Skeletal muscle tissue (tissue), 4 donors: Measurements from ENCODE around the gene ATXN7L1. TPM values are rescaled to one million over a fixed set of nuclear protein-coding genes. Genes with fewer than 3 reads are reported as not detected.

Experiments used
- H3K27ac ChIP-seq: one replicate; pipeline ENCODE4 v1.7.0; 2013; ENCODE audit warnings: mild to moderate bottlenecking, low read depth, low read length, inconsistent platforms
- H3K27me3 ChIP-seq, 3 donors: one replicate each; pipeline ENCODE4 v1.7.0; 2013; ENCODE audit warnings: low read length in 3 of 3; ENCODE audit not compliant: control insufficient read depth in 3 of 3, insufficient read depth in 3 of 3
- H3K36me3 ChIP-seq, 3 donors: one replicate each; pipeline ENCODE4 v1.7.0; 2013; ENCODE audit warnings: low read length in 3 of 3; ENCODE audit not compliant: control insufficient read depth in 3 of 3, insufficient read depth in 3 of 3
- H3K4me1 ChIP-seq, 3 donors: one replicate each; pipeline ENCODE4 v1.7.0; 2013; ENCODE audit warnings: low read length in 3 of 3, mild to moderate bottlenecking in 3 of 3; ENCODE audit not compliant: control insufficient read depth in 3 of 3, insufficient read depth in 3 of 3
- H3K4me3 ChIP-seq, 3 donors: one replicate each; pipeline ENCODE4 v1.7.0; 2013; ENCODE audit warnings: low read length in 3 of 3
- H3K9ac ChIP-seq, 3 donors: one replicate each; pipeline ENCODE4 v1.7.0; 2013; ENCODE audit warnings: low read length in 3 of 3, mild to moderate bottlenecking in 3 of 3, moderate library complexity in 2 of 3, low read depth in 1 of 3
- H3K9me3 ChIP-seq, 3 donors: one replicate each; pipeline ENCODE4 v1.7.0; 2013; ENCODE audit warnings: low read length in 3 of 3; ENCODE audit not compliant: control insufficient read depth in 3 of 3
- total RNA-seq: library from RNA; depleted of rRNA; stranded (reverse); fragments of >200 nt; gene quantifications from one replicate; pipeline ENCODE4 v1.2.3, GENCODE V29; 2014
- donor health status: Osteomylitis.

ATXN7L1 gene
- total RNA-seq, 1 donor from 2014 or later: 6.3 TPM

DNA sequence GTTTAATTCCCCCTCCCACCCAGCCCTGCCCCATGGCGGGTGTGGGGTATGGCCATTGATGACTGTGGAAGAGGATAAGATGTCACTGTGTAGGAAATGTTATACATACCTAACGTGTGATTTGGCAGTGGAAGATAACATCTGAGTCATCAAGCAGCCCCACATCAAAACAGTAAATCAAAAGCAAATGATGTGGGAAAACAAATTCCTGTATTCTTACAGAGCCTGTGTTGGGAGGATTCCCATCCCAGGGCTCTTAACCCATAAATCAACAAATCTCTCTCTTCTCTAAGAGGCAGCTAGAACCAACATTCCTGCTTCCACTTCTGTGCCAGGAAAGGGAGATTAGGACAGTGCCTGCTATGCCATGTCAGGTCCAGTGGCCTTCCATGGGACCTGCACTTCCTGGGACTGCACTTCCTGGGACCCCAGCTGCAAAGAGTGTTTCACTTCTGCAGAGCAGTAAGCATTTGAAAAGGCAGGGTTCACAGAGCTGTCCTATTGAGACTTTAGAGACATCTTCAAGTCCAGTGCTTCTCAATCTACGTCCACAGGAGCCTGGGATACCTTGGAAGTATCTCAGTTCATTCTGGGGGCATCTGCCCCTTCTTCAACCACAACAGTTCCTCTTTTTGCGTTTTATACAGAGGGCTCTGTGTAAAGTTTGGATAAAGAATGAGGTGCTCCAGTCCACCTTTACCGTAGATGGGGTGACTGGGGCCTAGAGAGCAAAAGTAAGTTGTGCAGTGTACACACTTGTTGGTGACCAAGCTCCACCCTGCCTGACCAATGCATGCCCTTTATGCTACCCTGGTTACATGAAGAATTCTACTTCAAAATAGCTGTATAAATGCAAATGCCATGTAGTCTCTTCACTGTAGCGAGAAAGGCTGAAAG lies 45.7 kb downstream of the ATXN7L1 start:
- Histone ChIP-seq H3K9ac (no peak overlapping the region), H3K27ac (no peak overlapping the region), H3K9me3 (no peaks in the 10 kb centered on the region), H3K36me3 (no peaks in the 10 kb centered on the region), H3K4me1 (peaks cover 14 to 16% (median 15%) of the 10 kb centered on the region in 3 donors), H3K27me3 (no peaks in the 10 kb centered on the region), H3K4me3 (no peak overlapping the region)

DNA sequence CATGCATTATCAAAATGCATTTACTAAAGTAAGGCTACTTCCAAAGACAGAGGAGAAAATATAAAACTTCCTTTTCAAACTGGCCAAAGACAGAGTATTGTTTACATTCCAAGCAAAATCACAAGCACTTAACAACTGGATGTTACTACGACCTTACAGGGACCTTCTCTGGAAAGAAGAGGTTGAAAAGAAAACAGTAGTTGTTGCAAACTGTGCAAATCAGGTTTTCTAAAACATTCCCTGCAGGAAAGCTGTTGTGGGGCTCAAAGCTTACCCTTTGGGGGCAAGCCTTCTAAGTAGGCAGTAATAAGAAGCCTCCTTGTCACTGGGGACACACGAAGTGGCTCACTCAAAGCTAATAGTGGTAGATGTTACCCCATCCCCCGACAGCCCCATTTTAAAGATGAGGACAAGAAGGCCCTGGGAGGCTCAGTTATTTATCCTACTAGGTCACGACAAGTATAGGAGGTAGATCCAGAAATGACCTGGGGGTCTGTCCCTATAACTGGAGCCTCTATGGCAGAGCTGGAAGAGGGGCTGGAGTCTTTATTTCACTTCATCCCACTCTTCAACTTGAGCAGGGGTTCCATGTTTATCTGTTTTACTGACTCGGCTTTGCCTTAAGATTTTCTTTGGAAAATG lies 46.6 kb downstream of the ATXN7L1 start:
- Histone ChIP-seq H3K4me3 (no peak overlapping the region), H3K36me3 (no peaks in the 10 kb centered on the region), H3K9me3 (no peaks in the 10 kb centered on the region), H3K27ac (no peak overlapping the region), H3K4me1 (peaks cover 14 to 16% (median 15%) of the 10 kb centered on the region in 3 donors), H3K27me3 (no peaks in the 10 kb centered on the region), H3K9ac (no peak overlapping the region)

DNA sequence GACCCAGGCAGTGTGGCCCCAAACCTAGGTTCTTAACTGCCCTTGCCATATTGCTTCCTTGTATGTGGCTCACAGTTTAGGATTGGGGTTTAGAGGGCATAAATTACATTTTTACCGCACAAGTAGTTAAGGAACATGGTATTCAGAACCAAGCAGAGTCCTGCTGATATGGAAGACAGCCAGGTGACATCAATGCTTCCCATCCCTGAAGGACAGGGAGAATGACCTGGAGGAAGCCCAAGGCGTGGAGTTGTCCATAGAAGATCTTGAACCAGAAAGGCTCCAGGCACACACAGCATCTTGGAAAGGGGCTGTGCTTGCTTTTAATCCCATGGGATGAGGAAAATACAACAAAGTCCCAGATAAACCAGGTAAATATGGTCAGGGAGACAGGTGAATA lies 48.3 kb downstream of the ATXN7L1 start:
- peaks cover 14 to 16% (median 15%) of the 10 kb centered on the region in 3 donors for H3K4me1 ChIP-seq
- H3K27ac ChIP-seq: no peak overlapping the region
- no peaks in the 10 kb centered on the region for H3K27me3 ChIP-seq
- H3K36me3 ChIP-seq: no peaks in the 10 kb centered on the region
- no peak overlapping the region for H3K4me3 ChIP-seq
- no peaks in the 10 kb centered on the region for H3K9me3 ChIP-seq
- H3K9ac ChIP-seq: no peak overlapping the region

DNA sequence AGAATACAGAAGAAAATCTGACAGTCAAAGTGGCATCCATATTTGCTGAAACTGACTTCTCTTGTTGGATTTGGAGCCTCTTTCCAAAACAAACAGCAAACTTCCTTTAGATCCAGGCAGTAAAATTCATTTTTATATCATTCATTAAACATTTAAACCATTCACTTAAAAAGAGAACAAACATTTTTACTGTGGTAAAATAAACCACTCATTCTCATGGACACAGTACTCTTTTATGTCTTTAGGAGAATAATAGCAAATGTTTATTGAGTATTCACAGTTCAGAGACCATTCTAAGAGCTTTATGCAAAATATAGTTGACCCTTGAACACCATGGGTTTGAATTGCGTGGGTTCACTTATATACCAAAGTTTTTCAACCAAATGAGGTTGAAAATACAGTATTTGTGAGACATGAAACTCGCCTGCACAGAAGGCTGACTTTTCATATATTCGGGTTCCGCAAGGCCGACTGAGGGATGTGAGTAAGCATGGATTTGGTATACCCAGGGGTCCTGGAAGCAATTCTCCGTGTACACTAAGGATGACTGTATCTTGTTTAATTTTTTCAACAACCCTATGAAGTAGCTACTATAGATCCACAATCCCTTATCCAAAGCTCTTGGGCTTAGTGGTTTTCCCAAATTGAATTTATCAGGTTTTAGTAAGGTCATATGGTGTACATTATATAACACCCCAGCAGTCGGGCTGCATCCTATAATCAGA lies 49.1 kb downstream of the ATXN7L1 start:
- no peak overlapping the region for H3K4me3 ChIP-seq
- no peak overlapping the region for H3K27ac ChIP-seq

DNA sequence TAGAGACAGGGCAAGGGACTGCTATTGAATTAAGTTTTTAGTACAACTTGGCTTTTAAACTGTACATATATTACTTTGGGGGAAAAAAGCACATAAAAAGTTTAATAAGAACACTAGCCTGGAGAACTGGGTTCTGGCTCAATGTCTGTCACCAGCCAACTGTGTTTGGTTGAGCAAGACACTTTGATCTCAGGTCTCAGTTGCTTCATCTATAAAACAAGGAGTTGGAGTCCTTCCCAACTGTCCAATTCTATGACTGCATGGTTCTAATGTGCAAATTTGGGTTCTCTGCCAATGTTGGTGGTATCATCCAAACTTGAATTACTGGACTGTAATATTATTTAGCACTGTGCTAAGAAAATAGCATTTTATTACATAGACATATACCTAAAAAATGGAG lies 50.3 kb downstream of the ATXN7L1 start:
- Histone ChIP-seq H3K9ac (no peak overlapping the region), H3K4me3 (no peak overlapping the region), H3K4me1 (peaks cover 8 to 15% (median 8%) of the 10 kb centered on the region in 3 donors), H3K9me3 (no peaks in the 10 kb centered on the region), H3K36me3 (no peaks in the 10 kb centered on the region), H3K27me3 (no peaks in the 10 kb centered on the region), H3K27ac (no peak overlapping the region)

More for the DNA sequence above, 49.1 kb downstream of the ATXN7L1 start:
- H3K4me1 ChIP-seq: peaks cover 14 to 16% (median 15%) of the 10 kb centered on the region in 3 donors
- no peaks in the 10 kb centered on the region for H3K36me3 ChIP-seq
- H3K9ac ChIP-seq: no peak overlapping the region
- H3K27me3 ChIP-seq: no peaks in the 10 kb centered on the region
- H3K9me3 ChIP-seq: no peaks in the 10 kb centered on the region

DNA sequence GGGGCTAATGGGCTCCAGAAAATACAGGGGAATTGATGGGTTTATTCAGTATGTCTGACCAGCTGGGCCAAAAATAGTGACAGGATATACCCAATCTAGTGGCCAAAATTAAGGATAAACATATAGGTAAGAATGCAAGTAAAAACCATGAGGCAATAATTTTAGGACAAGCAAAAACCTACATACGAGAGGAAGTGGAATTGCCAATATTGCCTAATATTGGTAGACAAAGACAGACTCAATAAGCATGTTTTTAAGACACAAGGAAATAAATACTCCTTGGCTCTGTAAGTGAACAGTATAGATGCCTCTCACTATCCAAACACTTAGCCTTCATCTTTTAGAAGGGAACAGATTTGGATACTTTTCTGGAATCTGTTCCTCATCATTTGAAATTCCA lies 51.0 kb downstream of the ATXN7L1 start:
- Histone ChIP-seq H3K9me3 (no peaks in the 10 kb centered on the region), H3K36me3 (no peaks in the 10 kb centered on the region), H3K27me3 (no peaks in the 10 kb centered on the region), H3K9ac (no peak overlapping the region), H3K4me1 (peaks cover under 1 to 7% (median under 1%) of the 10 kb centered on the region in 3 donors), H3K27ac (no peak overlapping the region), H3K4me3 (no peak overlapping the region)

DNA sequence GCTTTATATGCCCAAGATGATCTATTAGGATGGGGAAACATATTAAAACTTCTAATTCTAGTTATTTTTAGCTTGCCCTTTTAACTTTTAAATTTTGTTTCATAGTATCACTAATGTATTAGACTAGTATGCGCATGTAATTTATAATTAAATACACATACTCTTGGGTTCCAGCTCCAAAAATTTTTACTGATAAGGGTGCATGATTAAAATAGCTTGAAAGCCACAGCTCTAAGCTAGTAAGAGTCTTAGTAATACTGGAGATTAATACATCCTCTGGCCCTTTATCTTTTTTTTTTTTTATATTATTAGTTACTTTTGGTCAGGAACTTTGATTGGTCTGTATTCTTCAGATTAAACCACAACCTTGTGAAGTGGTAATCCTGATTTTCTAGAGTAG lies 53.6 kb downstream of the ATXN7L1 start:
- H3K4me3 ChIP-seq: no peak overlapping the region
- H3K9ac ChIP-seq: no peak overlapping the region
- no peaks in the 10 kb centered on the region for H3K27me3 ChIP-seq
- H3K4me1 ChIP-seq: peaks cover 0 to 7% (median 0%) of the 10 kb centered on the region in 3 donors
- no peak overlapping the region for H3K27ac ChIP-seq
- no peaks in the 10 kb centered on the region for H3K36me3 ChIP-seq
- no peaks in the 10 kb centered on the region for H3K9me3 ChIP-seq

DNA sequence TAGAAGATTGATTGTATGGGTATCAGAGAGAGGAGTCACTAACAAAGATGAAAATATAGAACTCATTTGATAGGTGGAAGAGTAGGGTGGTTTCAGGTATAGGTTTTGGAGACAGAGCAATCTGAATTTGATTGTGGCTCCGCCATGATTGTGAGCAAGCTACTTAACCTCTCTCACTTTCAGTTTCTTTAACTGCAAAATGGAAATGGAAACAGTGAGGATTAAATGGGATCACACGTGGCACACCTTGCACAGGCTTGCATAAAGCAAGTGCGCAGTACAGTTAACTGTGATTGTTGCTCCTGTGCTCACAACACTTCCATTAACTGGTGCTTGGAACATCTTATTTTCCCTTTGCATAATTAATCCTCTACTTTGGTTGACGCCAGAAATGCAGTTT lies 54.9 kb downstream of the ATXN7L1 start:
- no peak overlapping the region for H3K4me3 ChIP-seq
- peaks cover 0 to 8% (median 0%) of the 10 kb centered on the region in 3 donors for H3K4me1 ChIP-seq
- H3K27me3 ChIP-seq: no peaks in the 10 kb centered on the region
- no peaks in the 10 kb centered on the region for H3K9me3 ChIP-seq
- H3K27ac ChIP-seq: no peak overlapping the region
- no peak overlapping the region for H3K9ac ChIP-seq
- no peaks in the 10 kb centered on the region for H3K36me3 ChIP-seq

DNA sequence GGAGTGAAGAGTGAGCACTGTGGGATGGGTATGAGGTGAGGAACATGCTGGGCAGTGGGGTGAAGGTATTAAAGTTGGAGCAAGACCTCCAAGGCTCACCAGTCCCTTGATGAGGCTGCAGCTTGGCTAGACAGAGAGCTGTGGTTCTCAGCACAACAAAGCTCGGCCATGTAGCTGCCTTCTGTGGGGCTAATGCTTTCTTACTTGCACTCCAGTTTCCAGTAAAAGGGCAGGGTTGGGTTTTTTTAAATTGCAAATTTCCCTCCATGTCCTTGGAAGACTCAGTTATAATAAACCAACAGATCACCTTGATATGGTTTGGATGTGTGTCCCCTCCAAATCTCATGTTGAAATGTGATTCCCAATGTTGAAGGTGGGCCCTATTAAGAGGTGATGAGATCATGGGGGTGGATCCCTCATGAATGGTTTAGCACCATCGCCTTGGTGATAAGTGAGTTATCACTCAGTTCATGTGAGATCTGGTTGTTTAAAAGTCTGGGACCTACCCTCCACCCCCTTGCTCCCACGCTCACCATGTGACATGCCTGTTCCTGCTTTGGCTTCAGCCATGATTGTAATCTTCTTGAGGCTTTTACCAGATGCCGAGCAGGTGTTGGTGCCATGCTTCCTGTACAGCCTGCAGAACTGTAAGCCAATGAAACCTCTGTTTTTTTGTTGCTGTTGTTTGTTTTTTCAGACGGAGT lies 55.9 kb downstream of the ATXN7L1 start:
- Histone ChIP-seq H3K27me3 (no peaks in the 10 kb centered on the region), H3K4me3 (no peak overlapping the region), H3K27ac (no peak overlapping the region), H3K4me1 (peaks cover 0 to 4% (median 0%) of the 10 kb centered on the region in 3 donors), H3K36me3 (no peaks in the 10 kb centered on the region), H3K9me3 (no peaks in the 10 kb centered on the region), H3K9ac (no peak overlapping the region)
